ENCODE measurements around the gene CCDC190.

GRCh38 chr1:162901243-162901642 lies 40.3 kb upstream of the CCDC190 start:
- TF ChIP-seq RNF219 (CRISPR knock-in tag; IDR thresholded peaks at IDR 0.05) (no peak), MAFK (IDR thresholded peaks at IDR 0.05; ENCODE audit: low read length) (no peak), HOMEZ (CRISPR knock-in tag; IDR thresholded peaks at IDR 0.05) (no peak), EP300 (IDR thresholded peaks at IDR 0.05; ENCODE audit: low read length) (no peak), RFX5 (IDR thresholded peaks at IDR 0.05; ENCODE audit: low read depth, low read length) (no peak), SP2 (IDR thresholded peaks at IDR 0.05; ENCODE audit: extremely low read depth, low read depth, low read length, poor library complexity, severe bottlenecking) (no peak), ERF (CRISPR knock-in tag; IDR thresholded peaks at IDR 0.05) (no peak), MXD1 (CRISPR knock-in tag; IDR thresholded peaks at IDR 0.05; ENCODE audit: borderline replicate concordance, poor library complexity, severe bottlenecking) (no peak)

Data from K562 (cell line).